Activated CD4-positive, alpha-beta T cell treated with anti-CD3 and anti-CD28 coated beads, Interleukin-2, Interleukin-6, amounts not matched to agents 100 ng/mL and 50 ng/mL, durations not matched to agents 16 hours and 8 hours (primary cell): ENCODE data around the gene OR8G5.
"Not testable (repeated sequence)": the region's sequence is repeated elsewhere in the genome, so short reads cannot be mapped to it uniquely, and the experiment has no call there.

Experiments
- DNase-seq: peaks from one replicate; pipeline ENCODE4 v3.0.0-alpha.2; 2020

OR8G5 gene, protein sequence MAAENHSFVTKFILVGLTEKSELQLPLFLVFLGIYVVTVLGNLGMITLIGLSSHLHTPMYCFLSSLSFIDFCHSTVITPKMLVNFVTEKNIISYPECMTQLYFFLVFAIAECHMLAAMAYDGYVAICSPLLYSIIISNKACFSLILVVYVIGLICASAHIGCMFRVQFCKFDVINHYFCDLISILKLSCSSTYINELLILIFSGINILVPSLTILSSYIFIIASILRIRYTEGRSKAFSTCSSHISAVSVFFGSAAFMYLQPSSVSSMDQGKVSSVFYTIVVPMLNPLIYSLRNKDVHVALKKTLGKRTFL

DNA sequence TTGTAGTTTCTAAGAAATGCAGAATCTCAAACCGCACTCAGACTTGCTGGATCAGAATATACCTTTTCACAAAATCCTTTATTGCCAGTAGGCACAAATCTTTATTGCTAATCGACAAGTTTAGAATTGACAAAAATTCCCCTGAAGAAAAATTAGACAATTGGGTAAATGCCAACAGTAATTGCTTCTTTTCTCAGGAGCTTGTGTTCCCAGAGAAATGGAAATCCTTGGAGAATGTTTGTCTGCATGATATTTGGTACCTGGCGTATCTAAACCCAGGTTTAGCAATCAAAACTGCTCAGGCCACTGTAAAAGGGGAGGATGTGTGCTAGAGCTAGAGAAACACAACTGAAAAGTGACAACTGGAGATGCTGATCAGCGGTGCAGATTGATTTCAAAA is at the start of gene OR8G5:
TSS of gene OR8G5 (plus strand) at position 301 of the 400 bp plus-strand sequence. CDS start 8,556 bp downstream, outside the sequence.
- DNase-seq: no peak

DNA sequence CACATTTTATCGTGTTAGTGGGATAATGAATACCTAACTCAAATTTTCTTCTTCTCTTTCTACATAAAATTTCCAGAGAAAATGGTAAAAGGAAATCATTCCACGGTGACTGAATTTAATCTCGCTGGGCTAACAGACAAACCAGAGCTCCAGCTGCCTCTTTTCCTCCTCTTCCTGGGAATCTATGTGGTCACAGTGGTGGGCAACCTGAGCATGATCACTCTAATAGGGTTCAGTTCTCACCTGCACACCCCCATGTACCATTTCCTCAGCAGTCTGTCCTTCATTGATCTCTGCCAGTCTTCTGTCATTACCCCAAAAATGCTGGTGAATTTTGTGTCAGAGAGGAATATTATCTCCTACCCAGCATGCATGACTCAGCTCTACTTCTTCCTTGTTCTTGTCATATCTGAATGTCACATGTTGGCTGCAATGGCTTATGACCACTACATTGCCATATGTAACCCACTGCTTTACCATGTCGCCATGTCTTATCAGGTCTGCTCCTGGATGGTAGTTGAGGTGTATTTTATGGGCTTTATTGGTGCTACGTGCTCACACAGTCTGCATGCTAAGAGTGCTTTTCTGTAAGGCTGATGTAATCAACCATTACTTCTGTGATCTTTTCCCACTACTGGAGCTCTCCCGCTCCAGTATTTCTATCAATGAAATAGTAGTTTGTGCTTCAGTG is 48.9 kb upstream of the OR8G5 start:
- no peak for DNase-seq

DNA sequence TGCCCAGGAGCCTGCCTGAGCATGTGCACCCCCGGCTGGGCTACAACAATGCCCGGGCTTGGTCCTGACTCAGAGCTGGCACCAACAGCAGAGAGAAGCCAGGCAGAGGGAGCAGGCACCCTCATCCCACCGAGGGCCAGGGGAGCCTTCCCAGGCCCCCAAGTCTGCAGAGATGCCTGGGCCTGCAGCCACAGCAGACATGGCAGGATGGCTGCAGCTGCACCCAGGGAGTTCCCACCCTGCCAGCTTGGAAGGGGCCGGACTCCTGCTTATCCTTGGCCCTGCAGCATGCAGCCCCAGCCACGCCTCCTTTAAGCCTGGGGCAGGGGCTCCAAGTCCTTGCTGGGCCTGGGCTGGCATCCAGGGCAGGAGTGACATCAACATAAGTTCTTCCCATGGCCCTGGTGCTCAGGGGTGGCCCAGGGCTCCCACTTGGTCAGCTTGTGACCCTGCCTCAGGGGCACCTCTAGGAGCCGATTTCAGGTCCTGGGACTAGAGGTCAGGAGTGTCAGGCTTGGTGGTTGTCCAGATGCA is 46.3 kb upstream of the OR8G5 start:
- no peak for DNase-seq

DNA sequence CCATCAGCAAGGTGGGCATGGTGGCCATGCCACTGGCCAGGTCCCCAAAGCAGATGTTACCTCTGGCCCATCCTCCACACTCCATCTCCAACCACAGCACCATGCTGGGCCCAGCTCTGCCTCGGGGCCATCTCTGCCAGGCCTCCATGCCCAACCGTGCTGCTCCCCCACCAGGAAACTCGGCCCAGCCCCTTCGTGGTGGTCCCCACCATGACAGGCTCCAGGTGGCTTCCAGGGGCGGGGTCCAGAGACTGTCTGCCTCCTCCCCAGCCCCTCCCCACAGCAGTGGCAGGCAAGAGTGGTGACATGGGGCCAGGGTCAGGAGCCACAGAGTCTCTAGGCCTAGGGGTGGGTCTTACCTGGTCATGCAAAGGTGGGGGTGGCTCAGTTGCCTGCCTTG is 45.8 kb upstream of the OR8G5 start:
- DNase-seq: no peak

DNA sequence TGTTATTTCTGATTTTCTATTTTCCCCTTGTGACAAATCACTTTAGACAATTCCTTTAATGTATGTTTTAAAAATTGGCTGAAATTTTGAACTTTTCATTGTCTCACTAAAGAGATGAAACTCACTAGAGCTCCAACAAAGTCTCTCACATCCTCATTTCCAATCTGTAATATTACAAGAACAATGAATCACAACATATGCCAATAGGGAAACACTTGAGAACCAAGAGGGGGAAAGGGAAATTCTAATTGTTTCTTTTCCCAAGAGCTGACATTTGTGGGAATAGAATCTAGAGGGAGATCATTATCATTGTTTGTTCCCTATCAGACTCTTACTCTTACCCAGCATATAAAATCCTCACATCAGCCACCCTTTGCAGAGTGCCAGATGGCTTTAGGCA is 44.9 kb upstream of the OR8G5 start:
- no peak for DNase-seq

DNA sequence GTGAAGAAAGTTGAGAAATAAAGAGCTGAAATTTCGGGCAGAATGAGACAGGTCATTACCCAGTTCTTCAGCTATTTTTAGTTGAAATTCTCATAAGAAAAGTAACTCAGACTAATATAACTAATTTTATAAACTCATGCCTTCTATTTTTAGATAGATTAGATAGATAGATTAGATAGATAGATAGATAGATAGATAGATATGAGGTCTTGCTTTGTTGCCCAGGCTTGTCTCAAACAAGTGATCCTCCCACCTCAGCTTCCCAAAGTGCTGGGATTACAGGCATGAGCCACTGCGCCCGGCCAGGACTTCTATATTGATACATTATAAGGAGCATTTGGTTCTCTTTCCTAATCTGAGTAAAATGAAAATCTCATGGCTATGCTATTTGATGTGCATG is 42.1 kb upstream of the OR8G5 start:
- DNase-seq: no peak

DNA sequence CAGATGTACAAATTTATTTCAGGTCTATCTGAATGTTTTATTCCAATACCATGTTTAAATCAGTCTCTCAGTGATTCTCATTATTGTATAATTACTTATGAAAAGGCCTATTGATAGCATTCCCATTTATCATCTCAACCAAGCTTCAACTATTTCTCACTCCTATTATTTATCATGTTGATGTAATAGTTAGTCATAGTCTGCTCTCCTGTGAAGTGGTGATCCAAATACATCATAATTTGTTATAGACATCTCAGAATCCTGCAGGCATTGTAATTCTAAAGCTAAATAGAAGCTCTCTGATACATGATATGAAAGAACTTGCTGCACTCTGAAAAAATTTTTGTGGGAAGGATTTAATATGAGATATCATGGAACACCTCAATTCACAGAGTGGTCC is 37.0 kb upstream of the OR8G5 start:
- DNase-seq: no peak

DNA sequence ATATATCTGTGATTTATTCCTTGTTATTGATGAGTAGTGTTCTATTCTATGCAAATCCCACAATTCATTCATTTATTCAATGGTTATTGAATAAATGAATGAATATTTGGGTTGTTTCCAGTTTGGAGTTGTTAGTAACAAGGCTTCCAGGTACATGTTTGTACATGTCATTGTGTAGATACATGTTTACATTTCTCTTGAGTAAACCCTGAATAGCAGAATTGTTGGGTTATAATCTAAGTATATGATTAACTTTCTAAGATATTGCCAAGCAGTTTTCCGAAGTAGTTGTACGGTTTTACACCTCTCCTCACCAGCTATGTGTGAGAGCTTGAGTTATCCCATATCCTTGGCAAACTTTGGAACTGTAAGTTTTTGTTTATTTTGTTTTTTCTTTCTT is 33.8 kb upstream of the OR8G5 start:
- no peak for DNase-seq

DNA sequence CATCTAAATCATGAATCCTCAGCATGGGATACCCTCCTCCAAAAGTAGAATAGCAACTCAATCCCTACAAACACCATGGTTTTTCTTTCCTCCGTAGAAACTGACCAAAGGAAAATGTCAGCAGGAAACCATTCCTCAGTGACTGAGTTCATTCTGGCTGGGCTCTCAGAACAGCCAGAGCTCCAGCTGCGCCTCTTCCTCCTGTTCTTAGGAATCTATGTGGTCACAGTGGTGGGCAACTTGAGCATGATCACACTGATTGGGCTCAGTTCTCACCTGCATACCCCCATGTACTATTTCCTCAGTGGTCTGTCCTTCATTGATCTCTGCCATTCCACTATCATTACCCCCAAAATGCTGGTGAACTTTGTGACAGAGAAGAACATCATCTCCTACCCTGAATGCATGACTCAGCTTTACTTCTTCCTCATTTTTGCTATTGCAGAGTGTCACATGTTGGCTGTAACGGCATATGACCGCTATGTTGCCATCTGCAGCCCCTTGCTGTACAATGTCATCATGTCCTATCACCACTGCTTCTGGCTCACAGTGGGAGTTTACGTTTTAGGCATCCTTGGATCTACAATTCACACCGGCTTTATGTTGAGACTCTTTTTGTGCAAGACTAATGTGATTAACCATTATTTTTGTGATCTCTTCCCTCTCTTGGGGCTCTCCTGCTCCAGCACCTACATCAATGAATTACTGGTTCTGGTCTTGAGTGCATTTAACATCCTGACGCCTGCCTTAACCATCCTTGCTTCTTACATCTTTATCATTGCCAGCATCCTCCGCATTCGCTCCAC is 31.4 kb upstream of the OR8G5 start:
- DNase-seq: not testable (repeated sequence)

DNA sequence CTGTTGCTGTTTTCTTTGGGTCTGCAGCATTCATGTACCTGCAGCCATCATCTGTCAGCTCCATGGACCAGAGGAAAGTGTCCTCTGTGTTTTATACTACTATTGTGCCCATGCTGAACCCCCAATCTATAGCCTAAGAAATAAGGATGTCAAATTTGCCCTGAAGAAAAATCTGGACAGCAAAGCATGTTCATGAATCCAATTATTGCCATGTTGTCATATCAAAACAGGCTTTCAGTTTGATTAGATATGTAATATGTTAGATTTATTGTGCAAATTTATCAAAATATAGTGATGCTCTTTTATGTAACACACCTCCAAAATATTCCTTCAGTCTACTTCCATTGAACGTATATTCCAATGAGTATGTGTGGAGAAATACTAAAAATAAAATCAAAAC is 30.7 kb upstream of the OR8G5 start:
- no peak for DNase-seq

DNA sequence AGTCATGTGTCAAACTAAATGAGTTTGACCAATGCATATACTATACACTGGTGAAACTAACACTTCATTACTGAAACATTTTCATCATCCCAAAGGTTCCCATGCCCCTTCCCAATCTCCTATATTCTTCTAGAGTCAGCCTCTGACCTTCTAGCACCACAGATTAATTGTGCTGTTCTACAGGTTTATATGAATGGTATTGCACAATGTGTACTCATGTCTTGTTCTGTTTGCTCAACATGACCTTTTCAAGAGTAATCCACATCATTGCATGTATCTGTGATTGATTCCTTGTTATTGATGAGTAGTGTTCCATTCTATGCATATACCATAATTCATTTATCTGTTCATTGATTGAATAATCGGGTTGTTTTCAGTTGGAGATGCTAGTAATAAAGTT is 22.8 kb upstream of the OR8G5 start:
- no peak for DNase-seq

DNA sequence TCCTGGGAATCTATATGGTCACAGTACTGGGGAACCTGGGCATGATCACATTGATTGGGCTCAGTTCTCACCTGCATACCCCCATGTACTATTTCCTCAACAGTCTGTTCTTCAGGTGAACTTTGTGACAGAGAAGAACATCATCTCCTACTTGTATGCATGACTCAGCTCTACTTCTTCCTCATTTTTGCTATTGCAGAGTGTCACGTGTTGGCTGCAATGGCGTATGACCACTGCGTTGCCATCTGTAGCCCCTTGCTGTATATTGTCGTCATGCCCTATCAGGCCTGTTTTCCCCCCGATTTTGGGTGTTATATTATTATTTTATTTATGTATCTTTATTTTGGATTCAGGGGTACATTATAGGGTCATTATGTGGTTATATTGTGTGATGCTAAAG is 17.7 kb upstream of the OR8G5 start:
- DNase-seq: no peak

DNA sequence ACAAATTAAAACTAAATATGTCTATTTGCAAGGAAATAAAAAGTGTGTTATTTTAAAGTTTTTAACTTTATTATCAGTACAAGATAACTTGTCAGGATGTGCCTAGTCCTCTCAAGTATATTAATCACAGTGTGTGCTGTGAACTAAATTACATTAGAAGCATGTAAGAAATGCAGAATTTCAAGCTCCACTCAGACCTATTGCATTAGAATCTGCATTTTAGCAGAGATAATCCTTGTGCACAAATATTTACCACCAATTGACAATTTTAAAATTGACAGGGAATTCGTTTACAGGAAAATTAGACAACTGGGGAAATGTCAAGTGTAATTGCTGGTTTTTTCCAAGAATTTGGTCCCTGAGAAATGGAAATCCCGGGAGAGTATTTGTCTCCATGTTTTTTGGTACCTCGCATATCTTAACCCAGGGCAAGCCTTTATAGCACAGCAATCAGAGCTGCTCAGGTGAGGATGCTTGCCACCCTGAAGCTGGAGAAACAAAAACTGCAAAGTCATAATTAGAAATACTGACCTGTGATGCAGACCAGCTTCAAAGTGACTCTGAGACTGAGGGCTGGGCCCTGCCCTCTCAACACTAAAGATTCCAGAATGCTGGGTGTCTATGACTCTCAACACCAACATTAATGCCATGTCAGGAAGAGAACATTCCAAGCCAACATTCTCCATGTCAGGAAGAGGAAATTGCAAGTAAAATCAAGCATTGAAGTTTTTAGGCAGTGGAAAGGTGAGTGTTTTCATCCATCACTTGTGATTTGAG is 15.4 kb upstream of the OR8G5 start, which contains the start of gene OR8G1:
TSS of gene OR8G1 (plus strand) at position 475 of the 777 bp plus-strand sequence. CDS start 8,581 bp downstream, outside the sequence.
- no peak for DNase-seq

DNA sequence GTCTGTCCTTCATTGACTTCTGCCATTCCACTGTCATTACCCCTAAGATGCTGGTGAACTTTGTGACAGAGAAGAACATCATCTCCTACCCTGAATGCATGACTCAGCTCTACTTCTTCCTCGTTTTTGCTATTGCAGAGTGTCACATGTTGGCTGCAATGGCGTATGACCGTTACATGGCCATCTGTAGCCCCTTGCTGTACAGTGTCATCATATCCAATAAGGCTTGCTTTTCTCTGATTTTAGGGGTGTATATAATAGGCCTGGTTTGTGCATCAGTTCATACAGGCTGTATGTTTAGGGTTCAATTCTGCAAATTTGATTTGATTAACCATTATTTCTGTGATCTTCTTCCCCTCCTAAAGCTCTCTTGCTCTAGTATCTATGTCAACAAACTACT is 6.3 kb upstream of the OR8G5 start:
- DNase-seq: not testable (repeated sequence)

DNA sequence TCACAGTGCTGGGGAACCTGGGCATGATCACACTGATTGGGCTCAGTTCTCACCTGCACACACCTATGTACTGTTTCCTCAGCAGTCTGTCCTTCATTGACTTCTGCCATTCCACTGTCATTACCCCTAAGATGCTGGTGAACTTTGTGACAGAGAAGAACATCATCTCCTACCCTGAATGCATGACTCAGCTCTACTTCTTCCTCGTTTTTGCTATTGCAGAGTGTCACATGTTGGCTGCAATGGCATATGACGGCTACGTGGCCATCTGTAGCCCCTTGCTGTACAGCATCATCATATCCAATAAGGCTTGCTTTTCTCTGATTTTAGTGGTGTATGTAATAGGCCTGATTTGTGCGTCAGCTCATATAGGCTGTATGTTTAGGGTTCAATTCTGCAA is 8.9 kb downstream of the OR8G5 start:
- not testable (repeated sequence) for DNase-seq

DNA sequence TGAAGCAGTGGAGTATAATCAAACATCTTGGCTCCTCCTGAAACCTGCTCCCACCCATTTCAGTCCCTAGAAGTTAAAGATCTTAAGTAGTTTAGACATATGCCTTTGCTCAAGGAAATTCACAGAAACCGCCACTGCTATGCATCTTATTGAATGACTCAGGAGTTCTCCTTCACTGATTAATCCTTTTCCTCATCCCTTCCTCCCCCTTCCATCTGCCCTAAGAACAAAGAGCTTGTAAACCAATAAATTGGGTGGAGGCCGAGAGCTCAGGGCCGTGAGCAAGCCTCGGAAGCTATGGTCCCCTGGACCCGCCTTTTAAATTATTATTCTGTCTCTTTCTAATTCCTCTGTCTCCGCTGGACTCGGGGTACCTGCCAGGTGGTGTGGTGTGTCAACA is 14.7 kb downstream of the OR8G5 start:
- not testable (repeated sequence) for DNase-seq

DNA sequence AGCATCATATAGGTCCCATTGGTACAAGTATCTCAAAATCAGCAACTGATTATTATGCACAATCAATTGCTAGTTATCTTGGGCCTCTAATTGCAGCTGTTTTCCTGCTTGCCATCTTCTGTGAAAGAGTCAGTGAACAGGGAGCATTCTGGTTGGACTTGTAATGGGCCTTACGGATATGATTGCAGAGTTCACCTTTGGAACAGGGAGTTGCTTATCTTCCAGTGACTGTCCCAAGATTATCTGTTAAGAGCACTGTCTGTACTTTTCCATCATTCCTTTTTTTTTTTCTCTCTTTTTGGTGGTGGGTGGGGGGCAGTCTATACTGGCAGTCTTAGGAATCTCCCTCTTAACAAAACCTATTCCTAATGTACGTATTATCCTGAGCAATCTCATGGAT is 17.8 kb downstream of the OR8G5 start:
- DNase-seq: no peak

DNA sequence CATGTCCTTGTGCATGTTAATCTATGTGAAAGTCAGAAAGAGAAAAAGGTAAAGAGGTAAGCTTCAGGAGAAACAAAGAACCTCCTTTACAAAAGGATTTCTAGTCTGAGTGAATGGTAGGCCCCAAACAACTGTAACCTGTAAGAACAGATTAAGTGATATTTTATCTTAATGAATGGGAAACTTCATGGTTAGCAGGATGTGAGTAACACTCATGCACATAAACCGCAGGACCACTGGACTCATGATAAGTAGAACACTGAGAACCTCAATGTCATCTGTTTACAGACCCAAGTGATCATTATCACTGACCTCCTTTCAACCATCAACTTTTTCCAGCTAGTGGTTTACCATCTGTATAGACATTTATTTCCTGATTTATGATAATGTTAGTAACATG is 19.9 kb downstream of the OR8G5 start:
- DNase-seq: peak; percentile 34

DNA sequence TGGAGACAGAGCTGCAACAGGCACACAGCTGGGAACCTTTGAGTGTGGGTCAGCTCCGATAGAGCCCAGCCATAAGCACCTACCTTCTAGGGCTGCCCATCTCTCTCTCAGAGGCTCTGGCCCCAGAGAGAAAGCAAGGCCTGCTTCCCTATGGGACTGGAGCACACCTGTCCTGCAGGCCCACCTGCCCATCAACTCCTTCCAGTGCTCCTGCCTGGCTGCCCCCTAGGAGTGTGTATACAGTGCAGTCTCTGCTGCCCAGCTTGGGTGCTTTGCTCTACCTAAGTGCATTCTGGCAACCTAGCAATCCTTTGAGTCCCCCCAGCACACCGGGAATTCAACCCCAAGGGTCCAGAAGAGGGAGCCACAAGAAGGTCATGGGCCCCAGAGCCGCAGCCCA is 21.0 kb downstream of the OR8G5 start:
- no peak for DNase-seq

DNA sequence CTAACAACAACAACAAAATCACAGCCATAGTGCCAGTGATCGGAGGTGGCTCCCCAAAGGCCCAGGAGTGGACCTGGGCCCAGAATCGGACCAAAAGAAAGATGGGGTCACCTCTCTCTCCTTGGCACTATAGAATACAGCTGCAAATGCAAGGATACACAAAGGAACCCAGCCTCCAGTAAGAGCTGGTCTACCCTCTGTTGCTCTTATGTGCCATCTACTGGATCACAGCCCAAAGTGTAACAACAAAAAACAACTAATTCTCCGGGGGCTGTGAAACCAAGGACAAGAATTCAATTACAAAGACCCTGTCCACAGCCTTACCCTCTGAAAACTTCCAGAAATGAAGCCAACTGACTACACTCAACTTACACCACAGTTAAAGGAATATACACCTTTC is 21.6 kb downstream of the OR8G5 start:
- DNase-seq: no peak

DNA sequence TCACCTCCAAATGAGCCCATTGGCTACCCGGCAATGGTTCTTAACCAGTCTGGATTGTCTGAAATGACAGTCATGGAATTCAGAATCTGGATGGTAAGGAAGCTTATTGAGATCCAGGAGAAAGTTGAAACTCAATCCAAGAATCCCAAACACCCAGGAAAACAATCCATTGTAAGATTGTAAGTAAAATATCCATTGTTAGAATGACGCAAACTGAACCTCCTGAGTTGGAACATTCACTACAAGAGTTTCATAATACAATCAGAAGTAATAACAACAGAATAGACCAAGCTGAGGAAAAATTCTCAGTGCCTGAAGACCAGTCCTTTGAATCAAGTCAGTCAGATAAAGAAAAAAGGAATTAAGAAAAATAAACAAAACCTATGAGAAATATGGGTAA is 22.1 kb downstream of the OR8G5 start:
- no peak for DNase-seq

DNA sequence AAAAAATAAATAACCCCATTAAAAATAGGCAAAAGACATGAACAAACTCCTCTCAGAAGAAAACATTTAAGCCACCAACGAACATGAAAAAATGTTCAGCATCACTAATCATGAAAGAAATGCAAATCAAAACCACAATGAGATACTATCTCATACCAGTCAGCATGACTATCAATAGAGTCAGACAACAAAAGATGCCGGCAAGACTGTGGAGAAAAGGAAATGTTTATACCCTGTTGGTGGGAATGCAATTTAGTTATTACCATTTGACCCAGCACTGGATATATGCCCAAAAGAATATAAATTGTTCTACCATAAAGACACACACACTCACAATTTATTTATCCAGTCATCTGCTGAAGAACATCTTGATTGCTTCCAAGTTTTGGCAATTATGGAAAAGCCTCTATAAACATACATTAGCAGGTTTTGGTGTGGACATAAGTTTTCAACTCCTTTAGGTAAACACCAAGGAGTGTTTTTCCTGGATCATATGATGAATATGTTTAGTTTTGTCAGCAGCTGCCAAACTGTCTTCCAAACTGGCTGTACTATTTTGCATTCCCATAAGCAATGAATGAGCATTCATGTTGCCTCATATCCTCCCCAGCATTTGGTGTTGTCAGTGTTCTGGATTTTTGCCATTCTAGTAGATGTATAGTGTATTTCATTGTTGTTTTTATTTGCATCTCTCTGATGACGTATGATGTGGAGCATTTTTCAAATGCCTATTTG is 29.6 kb downstream of the OR8G5 start:
- no peak for DNase-seq
